Ovary (tissue), 3 donors: ENCODE measurements around the gene GPR101.

ENCODE experiments used
- CTCF ChIP-seq, 3 donors: fragments of 450-650 bp in 2 of 3; fragments of 200-600 bp in 1 of 3; IDR thresholded peaks; one replicate each; pipeline versions ENCODE4 v1.5.1 to v1.8.0; 2016 to 2022; ENCODE audit warnings: antibody characterized with exemption in 3 of 3, mild to moderate bottlenecking in 1 of 3
- EP300 ChIP-seq: sonication (generic); formaldehyde crosslinking; IDR thresholded peaks from one replicate; pipeline ENCODE4 v1.6.1; 2017; ENCODE audit warnings: antibody characterized with exemption
- POLR2A ChIP-seq: fragments of 450-650 bp; IDR thresholded peaks from one replicate; pipeline ENCODE4 v1.6.1; 2017; ENCODE audit warnings: antibody characterized with exemption, mild to moderate bottlenecking, moderate library complexity
- donor health status: DM: no; HTN: no; CAD: no.

GRCh38 chrX:137043736-137044135 lies 9.9 kb upstream of the GPR101 start:
- no peak for TF ChIP-seq CTCF (IDR thresholded peaks at IDR 0.05)
- no peak for TF ChIP-seq EP300
- no peak for TF ChIP-seq POLR2A
